Measurements from ENCODE around the gene EXT2.

- TF ChIP-seq CTCF (IDR thresholded peaks at IDR 0.05) (no peak), POLR2A (IDR thresholded peaks at IDR 0.05) (no peak)
These were observed 154.9 kb downstream of the EXT2 start for GRCh38 chr11:44250421-44250820.
